NCI-H446 (cell line): ENCODE data around the gene SGK1.
"Not testable (repeated sequence)": the region's sequence is repeated elsewhere in the genome, so short reads cannot be mapped to it uniquely, and the experiment has no call there.

Experiments used
- DNase-seq, 2 experiments: peaks; one replicate each; lab custom pipeline; 2025; lab: John Stamatoyannopoulos, UW

The SGK1 gene

DNA sequence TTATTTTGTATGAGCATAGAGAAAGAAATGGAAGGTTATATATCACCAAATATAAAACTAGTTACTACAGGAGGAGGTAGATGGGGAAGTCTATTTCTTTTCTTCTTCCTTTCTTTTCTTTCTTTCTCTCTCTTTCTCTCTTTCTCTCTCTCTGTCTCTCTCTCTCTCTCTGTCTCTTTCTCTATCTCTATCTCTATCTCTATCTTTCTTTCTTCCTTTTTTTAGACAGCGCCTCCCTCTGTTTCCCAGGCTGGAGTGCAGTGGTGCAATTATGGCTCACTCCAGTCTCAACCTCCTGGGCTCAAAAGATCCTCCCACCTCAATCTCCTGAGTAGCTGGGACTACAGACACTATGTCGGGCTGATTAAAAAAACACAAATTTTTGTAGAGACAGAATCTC is 10.2 kb upstream of the SGK1 start:
- DNase-seq, result no peak

DNA sequence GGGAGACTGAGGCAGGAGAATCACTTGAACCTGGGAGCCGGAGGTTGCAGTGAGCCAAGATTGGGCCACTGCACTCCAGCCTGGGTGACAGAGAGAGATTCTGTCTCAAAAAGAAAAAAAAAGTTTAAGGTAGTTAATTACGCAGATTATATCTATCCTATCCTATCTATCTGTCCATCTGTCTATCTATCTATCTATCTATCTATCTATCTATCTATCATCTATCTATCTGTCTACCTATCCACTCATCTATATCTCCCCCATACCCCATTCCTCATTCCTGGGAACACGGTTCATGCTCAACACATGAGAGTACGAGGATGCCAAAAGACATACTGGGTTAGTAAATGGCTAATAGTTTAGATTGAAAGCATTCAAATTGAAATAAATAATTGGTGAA is 8.3 kb upstream of the SGK1 start:
- DNase-seq, result not testable (repeated sequence)

DNA sequence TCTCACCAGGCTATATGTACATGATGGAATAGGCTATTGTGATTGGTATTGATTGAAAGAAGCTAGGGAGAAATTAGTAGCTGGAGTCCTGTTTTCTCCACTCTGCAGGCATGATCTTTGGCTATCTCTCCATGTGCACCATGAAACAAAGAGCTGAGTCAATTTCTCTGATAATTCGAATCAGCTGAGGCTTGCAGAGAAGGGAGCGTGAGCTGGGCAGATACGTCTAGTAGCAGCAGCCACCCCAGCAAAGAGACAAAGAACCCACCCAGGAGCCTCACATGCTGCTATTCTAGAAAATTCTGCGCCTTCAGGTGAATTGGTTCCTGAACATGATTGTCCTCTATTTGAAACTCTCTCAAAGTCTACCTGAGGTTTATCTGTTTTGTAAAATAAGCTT is 6.9 kb upstream of the SGK1 start:
- DNase-seq, result no peak

DNA sequence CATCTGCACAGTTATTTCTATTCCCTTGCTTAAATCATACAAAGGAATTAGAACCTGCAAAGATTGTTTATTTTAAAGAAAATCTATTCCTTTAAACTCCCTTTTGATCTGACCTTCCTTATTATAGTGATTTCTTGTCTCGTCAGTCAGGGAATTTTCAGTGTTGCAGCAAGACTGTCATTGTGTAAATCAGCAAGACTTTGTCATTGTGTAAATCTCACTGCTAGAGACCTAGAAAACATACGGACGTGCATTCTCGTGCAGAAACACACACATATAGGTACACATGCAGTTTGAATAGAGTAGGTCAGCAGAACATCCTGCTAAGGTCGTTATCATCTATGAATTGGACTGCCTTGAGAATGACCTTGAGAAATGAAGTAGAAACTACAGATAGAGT is 6.2 kb upstream of the SGK1 start:
- DNase-seq, result no peak

DNA sequence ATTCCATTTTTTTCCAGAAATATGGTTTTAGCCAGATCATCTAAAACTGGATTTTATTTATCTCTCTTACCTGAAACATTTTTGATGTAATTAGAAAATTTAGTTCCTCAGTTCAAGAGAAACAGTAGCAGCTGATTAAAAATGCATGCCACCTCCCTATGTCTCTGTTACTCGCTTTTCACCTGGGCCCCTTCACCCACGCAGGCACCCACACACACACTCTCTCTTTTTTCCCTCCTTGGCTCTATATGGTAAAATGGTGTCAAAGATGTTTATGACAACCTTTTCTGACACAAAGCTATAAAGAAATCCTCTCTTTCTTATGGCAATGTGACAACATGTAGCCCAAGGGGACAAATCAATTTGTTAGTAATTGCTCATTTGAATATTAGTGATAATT is 5.8 kb upstream of the SGK1 start:
- DNase-seq, result no peak

DNA sequence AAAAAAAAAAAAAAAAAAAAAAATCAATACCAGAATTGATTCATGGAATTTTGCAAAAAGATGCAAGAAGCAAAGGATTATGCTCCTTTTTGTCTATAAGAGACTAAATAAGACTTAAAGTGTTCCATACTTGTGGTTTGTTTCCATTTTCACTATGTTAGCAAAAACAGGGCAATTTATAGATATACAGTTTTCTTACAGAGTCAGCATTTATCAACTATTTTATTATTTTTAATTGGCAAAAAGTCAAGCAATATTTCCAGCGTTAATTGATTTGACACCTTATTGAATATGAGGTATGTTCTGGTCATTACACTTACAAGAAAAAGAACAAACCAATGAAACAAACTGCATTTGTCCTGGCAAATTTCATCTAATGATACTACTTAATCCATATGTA is 5.4 kb upstream of the SGK1 start:
- DNase-seq, result no peak

DNA sequence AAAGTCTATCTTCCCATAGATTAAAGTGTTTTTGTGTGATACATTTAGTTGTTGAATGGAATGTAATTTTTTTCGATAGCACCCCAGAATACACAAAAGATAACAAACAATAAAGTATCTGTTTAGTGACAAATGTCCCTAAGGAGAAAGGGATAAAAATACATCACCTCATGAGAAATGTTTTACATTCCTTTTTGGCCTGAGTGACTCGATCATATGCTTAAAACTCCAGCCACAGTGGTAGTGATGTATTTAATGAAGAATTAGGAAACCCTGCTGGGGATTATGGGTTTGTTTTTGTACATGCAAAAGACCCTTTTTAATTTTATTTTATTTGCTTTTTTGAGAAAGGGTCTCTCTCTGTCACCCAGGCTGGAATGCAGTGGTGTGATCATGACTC is 4.3 kb upstream of the SGK1 start:
- no peak for DNase-seq

DNA sequence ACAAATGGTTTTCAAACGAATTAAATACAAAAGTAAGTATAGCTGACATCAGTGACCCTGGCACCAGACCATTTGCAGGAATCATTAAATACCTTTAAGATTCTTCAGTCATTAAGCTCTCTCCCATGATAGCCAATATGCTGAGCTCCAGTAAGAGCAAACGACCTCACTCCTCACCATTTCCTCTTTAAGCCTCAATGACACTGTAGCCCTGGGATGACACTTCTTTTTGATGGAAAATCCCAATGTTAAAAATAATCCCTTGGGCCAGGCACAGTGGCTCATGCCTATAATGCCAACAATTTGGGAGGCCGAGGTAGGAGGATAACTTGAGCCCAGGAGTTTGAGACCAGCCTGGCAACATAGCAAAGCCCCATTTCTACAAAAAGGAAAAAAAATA is 3.3 kb upstream of the SGK1 start:
- DNase-seq, result no peak

DNA sequence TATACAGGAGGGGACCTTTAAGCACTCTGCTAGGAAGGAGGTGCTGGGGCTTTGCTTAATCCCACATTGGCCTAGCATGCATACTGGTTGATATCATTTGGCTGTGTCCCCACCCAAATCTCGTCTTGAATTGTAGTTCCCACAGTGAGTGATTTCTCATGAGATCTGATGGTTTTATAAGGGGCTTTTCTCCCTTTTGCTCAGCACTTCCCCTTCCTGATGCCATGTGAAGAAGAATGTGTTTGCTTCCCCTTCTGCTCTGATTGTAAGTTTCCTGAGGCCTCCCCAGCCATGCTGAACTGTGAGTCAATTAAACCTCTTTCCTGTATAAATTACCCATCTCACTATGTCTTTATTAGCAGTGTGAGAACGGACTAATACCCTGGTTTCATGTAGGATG is 1.8 kb upstream of the SGK1 start:
- not testable (repeated sequence) for DNase-seq

DNA sequence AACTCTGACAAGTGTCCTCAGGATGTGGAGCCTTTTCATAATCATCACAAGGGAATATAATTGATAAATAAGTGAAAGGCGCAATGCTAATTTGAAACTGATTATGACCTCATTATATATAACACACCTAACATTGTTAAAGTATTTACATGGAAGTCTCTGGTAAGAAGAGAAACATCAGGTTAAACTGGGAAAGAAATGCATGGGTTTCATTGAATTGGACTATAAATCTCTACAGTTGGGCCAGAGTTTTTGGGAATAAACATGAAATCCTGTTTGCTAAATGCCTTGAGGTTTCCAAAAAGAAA is 1.0 kb upstream of the SGK1 start:
- DNase-seq, result no peak

DNA sequence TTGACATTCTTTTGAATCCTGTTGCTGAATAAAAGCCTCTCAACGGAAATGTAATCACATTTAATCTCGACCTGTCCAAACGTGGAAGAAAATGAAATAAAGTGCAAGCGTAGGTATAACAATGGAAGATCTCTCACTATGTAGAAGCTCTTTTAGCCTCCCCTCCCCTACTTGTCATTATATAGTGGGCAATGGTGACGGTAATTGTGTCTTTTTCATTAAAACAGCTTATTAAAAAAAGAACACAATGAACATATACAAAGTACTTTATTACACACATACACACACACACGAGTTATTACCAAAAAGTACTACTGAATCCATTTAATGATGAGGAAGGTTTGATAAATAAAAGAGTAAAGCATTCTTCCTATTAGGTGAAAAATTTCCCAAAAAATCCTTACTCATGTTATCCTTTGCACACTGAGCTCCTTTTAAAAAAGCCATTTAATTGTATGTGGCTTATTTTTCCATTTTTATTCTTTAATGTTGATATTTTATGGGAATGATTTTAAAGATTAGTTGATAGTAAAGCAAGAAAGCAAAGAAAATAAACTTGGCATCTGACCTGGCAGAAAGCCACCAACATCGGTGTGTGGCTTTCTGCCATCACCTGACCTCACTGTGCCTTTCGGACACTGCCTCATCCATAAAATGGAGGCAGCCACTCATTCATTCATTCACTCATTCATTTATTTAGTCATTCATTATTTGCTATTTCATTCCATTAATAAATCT is 493 bp upstream of the SGK1 start:
- DNase-seq, result no peak

DNA sequence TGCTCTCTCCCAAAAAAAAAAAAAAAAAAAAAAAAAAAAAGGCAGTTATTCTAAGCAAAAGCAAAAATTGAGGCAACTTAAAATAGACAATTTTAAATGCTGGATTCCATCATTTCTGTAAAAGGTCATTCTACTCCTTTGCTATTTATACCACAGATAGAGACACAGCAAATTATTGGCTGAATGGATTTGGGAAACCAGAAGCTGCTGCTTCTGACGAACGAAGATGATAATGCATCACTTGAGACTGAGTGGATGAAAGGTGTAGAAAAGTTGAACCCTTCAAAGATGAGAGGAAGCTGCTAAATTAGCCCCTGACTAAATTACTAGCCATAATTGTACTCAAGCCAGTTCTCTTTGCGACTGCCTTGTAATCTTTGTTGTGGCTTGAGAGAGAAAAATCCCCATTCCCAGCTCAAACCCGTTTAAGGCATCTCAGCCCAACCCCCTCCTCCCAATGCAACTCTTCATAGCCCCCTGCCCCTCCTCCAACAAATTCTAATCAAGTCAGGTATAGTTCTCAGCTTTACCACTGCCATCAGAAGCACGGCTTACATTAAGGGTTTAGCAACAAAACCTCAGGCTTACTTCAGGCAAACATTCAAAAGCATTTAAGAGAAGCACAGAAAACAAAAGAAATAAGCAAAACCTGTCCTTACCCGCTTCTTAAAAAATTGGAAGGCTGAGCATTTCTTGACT is 1.0 kb downstream of the SGK1 start:
- no peak for DNase-seq

DNA sequence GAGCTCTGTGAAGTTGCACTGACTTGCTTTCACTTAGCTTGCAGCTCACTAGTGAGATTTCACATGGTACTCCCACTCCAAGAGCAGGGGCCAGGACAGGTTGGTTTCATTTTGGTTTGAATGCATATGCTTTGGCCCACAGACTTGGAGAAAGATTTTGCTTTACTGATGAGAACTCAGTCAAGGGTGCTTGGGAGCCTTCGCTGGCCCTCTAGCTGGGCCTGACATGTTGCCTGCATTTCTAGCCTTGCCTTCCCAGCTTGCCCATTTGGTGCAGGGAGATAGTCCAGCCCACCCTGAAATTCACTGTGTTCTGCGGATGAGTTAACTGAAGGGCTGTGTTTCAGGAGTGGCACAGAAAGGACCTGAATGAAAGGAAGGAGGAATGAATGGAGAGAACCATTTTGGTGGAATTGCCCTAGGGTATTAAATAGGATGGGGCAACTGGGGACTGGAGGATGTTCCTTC is 1.9 kb downstream of the SGK1 start:
- DNase-seq, result no peak

DNA sequence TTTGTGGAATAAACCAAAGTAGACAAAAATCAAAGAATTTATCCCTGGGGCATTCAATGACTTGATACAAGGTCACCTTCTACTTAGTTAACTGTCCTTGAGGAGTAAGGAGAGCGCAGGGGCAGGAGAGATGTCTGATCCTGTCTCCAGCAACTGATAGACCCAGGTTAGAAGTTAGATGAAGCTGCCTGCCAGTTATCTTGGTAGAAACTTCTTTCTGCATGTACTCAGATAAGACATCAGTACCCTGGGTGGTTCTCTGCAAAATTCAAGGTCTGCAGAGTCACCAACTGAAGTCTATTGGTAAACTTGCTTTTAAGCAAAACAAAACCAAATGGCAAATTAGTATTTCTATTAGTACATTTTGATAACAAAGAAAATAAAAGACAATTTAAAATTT is 2.7 kb downstream of the SGK1 start:
- DNase-seq, result no peak

DNA sequence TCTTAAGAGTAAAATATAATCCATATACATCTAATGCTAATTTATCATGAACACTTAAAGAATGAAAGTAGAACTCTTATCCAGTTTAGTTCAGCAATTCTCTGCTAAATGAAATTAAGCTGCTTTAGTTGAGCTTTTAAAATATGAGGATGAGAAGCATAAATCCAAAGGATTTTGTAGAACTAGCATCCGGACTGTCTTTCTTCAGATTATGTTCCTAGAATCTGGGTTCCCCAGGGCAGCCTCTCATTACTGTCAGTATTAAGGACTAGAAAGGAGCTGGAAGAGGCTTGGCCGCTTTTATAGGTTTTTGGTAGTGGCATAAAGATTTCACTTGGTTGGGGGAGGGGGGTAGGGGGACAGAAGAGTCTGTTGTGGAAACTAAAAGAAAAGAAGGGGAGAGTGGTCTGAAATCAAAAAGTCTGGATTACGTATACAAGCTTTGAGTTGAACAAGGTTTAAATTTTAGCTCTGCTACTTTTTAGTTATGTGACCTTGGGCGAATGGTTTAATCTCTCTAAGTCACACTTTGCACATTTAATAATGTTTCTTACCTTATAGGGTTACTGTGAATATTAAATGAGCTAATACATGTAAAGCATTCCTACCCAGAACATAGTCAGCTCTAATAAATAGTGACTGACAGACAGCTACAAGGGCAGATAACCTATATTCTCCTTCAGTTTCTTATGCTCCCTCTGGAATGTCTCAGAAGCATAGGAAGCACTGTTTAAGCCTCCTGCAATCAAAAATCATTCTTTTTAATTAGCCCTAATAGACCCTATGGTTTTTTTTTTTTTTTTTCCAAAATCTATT is 3.7 kb downstream of the SGK1 start:
- DNase-seq, result no peak

DNA sequence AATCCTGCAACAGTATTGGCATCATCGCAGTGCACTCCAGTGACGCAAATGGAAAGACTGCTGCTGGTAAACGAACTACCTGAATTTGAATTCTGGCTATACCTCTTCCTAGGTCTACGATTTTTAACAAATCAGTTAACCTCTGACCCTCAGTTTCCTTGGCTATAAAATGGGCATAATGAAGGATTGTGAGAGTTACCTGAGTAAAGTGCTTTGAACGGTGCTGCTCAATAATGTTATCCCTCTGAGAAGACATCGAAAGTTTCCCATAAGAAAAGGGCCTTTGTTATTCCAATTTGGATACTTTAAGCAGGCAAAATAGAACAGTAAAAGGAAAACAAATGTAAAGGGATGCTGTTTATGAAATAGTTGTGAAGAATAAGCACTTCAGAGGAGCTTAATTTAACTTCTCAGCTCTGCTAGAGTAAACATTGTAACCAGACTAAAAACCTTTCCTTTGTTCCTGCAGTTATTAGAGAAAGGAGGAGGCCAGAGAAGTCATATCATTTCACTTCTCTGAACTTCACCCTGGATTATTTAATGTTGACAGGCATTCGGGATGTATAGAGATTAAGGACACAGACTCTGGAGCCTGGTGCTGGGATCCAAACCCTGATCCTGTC is 5.8 kb downstream of the SGK1 start:
- no peak for DNase-seq

DNA sequence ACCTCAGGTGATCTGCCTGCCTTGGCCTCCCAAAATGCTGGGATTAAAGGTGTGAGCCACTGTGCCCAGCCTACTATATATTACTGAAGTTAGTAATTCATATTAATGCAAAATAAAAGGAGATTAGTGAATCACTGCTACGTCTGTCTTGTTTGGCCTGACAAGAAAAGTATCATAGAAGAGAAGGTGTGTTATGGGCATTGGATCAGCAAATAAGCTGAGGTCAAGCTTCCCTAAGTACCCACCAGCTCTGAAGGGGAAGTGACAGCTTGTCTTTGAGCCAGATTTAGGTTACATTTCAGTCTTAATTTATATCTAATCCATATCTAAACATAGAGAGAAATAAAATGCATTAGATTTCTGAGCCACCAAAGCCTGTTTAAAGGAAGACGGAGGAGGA is 7.1 kb downstream of the SGK1 start:
- DNase-seq, result no peak

DNA sequence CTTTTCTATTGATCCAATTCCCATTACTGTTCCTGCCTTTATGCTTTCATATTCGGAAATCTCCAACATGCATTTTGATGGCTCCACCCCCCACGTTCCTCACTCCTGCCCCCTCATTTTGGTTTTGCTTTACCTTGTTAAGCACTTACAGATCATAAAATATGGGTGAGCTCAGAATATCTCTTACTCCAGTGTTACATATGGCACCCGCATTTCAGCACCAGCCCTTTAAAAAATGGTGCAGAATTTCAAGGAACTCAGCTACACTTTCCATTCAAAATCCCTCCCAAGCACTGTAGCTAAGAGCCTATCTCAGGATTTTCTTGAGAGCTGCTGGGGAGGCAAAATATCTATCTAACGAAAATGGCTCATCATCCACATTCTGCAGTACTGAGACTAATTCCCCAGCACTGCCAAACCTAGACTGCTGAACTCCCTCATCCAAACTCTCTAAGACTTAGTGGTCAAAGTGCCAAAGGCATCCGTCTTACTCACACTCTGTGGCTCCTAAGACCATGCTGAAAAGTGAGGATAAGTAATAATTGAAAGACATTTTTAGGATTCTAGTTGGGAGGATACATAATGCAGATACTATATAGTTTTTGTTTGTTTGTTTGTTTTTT is 7.8 kb downstream of the SGK1 start:
- DNase-seq, result no peak

DNA sequence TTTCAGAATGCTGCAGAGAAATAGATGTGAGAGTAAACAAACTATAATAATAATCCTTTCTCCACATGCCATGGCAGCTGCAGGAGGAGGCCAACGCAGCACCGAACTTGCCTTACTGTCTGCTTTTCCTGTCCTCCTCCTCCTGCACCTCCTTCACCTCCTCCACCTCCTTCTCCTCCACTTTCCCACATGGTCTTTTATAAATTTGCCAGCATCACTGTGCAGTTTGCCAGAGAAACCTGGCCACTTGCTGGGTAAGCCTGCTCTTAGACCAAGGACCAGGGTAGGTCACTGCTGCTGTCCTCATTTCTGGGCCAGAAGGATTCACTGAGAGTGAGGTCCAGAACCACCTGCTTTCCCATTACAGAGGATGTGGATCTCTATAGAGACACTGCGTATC is 8.7 kb downstream of the SGK1 start:
- no peak for DNase-seq

DNA sequence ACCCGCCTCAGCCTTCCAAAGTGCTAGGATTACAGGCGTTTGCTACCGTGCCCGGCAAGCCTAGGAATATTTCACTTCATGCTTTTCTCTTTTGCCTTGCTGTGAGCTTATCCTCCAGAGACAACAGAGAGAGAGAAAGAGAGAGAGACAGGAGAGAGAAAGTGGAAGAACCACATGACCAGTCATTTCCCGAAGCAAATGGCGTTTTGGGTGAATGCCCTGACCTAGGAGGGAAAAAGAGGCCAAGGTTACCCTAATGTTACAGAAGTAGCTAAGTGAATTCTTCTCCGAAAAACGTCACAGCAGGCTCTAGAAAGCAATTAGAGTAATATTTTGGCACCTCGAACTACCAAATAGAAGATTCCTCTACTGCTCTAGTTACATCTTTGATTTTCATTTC is 9.1 kb downstream of the SGK1 start:
- DNase-seq, result no peak

DNA sequence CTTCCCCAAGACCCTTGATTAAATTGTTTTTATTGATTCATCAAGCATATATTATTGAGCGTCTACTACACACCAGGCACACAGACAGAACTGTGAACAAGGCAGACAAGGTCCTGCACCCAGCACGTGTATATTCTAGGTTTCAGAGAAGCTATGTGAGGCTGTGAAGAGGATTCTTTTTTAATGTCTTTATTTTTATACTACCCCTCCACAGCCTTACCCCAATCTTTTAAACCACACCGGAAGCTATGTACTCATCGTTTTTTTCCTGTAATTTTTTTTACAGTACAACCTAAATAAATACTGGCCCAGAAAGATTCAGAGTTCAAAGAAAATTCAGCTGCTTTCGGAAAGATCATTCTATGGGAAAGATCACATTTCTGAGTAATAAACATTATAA is 10.0 kb downstream of the SGK1 start:
- no peak for DNase-seq

DNA sequence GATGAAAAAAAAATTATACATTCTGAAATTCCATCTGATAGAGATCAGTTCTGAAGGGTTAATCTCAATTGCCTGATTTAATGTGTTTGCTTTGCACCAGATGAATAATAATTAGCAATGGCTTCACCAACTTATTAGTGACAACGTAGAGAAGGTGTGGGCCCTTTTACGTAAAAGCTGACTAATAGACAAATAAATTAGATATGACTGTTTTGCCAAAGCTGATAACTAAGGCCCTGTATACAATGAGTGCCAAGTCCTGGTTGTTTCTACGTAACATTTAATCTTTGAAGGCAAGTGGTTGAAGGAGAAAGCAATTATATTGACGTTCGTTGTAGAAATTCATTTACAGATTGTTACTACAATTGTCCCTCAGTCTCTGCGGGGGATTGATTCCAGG is 10.8 kb downstream of the SGK1 start:
- no peak for DNase-seq
